HG03565 (cell line): ENCODE results near the gene SBF2.

Experiments
- ATAC-seq: cut with Tn5 transposase; IDR thresholded peaks from one replicate; pipeline ENCODE4 v1.9.1; 2021; ENCODE audit warnings: mild to moderate bottlenecking, moderate library complexity; ENCODE audit not compliant: unreplicated experiment

SBF2 gene

GRCh38 chr11:9789910-9790309, 504.1 kb downstream of the SBF2 start:
- ATAC-seq, result no peak

- ATAC-seq, result no peak
These were observed 506.0 kb downstream of the SBF2 start for GRCh38 chr11:9787981-9788521.

- no peak for ATAC-seq
These were observed 506.8 kb downstream of the SBF2 start for GRCh38 chr11:9787260-9787659.

DNA sequence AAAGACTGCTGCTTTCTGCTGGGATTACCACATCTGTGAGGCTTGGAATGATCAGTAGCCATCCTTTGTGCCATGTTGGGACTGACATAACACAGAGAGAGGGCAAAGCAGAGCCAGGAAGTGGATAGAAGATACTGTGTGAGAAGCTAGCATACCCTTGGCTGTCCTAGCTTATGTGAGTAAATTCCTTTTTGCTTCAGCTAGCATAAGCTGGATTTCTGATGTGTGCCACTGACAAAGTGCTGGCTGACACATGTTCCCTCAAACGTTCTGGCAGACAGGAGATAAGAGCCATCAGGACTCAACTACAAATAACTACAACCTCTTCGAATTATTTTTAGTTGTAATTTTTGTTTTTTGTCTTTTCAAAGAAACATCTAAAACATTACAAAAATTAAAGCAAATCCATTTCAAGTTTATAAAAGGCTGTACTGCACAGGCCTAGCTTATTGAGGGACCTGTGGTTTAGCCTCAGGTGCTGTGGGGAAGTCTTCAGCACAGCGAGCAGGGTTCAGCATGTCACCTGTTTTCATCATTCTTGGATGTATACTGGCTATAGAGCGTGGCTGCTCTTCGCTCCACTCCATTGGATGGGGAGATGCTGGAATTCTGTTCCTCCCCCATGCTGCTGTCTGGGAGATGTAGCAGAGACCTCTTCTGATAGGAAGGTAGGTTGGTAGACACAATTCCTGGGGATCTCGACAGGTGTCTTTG, 509.3 kb downstream of the SBF2 start:
- ATAC-seq, result no peak

- no peak for ATAC-seq
These were observed 510.0 kb downstream of the SBF2 start for GRCh38 chr11:9783986-9784385.

GRCh38 chr11:9780929-9781328, 513.1 kb downstream of the SBF2 start:
- ATAC-seq, result no peak

DNA sequence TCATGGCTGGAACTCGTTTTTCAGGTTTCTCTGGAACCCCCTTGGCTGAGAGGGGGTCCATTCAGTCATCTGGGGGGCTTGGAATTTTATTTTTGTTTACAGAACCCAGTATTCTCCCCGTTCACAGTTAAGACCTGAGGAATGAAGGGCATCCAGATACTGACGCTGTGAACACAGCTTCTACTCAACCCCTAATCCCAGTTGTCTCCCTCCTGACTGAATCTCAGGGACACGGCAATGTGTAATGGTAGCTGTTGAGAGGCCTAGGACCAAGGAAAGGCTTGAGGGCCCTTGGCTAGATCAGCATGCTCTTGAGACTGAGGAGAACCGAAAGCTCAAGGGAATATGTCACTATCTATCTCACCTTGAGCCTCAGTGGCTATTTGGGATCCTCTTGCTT, 516.5 kb downstream of the SBF2 start:
- no peak for ATAC-seq

DNA sequence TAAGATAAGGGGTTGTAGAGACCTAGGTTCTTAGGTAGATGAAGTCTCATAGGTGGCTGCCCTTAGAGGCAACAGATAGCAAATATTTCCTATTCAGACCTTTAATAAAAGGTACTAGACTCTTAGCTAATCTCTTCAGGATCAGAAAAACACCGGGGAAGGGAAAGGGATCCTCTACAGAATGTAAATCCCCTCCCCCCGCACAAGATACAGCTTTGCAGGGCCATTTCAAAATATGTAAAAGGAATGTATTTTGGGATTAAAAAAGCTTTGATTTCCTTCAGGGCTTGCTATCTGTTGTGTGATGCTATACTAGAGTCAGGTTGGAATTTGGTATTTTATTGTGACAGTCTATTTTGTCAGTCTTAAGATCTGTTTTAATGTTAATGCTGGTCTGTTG, 517.0 kb downstream of the SBF2 start:
- ATAC-seq, result no peak

GRCh38 chr11:9776203-9776602, 517.8 kb downstream of the SBF2 start:
- no peak for ATAC-seq

GRCh38 chr11:9775398-9775779, 518.6 kb downstream of the SBF2 start:
- no peak for ATAC-seq

GRCh38 chr11:9774591-9775397, 519.2 kb downstream of the SBF2 start:
- no peak for ATAC-seq

GRCh38 chr11:9774109-9774508, 519.9 kb downstream of the SBF2 start:
- ATAC-seq, result no peak

DNA sequence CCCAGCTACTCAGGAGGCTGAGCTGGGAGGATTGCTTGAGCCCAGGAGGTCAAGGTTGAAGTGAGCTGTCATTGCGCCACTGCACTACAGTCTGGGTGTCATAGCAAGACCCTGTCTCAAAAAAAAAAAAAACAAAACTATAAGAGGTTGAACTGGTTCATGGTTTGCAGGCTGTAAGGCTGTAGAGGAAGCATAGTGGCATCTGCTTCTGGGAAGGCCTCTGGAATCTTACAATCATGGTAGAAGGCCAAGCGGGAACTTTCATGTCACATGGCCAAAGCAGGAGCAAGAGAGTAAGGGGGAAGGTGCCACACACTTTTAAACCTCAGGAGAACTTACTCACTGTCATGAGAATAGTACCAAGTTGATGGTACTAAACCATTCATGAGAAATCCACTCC, 520.5 kb downstream of the SBF2 start:
- ATAC-seq, result no peak

- ATAC-seq, result no peak
These were observed 521.8 kb downstream of the SBF2 start for GRCh38 chr11:9772218-9772617.

GRCh38 chr11:9771071-9771511, 522.9 kb downstream of the SBF2 start:
- ATAC-seq, result no peak

GRCh38 chr11:9769621-9770020, 524.4 kb downstream of the SBF2 start:
- no peak for ATAC-seq

DNA sequence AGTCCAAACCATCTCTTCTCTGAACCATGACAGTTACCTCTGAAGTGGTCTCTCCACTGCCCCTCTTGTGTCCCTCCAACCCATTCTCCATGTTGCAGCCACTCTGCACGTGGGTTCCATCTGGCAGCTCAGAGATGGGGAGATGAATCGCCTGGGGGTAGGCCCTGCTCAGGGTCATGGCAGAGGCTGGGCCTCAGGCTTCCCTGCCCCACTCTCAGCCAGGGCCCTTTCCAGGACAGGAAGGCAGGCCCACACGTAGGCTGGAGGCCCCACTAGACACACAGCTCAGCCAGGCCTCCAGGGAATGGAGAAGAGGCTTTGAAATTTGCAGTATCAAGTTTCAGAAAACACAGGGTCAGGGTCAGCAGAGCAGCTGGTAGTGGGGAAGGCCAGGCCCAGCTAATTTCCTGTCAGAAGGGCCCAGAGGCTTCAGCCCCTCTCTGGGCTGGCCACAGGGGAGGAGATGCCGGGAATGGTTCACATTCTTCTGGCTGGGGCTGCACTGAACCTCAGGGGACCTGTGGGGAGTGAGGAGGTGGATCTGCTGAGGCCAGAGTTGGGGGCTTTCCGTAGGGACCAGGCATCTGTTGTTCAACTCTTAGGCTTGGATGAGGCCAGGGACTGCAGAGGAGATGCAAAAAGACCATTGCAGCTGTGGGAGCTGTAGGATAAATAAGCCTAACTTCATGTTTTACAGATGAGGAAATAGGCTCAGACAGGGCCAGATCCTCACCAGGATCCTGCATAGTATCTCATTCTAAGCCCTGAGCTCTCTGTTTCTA, 528.5 kb downstream of the SBF2 start:
- no peak for ATAC-seq

DNA sequence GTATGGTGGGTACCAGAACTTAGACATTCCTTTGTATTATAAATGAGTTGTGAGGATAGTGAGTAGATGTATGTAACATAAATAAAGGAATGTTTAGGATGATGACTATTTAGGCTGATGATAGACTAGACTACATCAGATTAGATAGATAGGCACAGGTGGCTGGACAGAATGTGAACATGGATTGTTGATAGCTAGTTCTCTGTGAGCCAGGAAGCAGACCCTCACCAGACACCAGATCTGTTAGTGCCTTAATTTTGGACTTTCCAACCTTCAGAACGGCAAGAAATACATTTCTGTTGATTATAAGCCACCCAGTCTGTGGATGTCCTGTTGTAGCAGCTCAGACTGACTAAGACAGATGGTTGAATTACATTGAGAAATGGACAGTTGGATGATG, 530.7 kb downstream of the SBF2 start:
- no peak for ATAC-seq

DNA sequence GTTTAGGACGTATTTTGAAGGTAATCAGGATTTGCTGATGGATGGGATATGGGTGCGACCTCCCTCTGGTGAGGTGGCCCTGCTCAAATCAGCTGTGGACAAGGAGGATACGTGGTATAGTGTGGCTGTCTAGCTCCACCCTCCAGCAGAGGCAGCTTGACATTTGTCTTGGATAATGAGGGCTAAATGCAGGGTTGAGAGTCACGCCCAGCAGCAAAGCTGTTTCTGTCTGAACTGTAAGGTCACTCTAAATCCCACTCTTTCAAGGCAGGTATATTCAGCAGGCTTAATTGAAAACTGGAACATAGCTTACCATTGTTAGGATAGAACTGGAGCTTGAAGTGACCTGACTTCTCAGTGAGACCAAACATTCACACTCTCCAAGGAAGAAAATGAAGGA, 531.5 kb downstream of the SBF2 start:
- ATAC-seq, result no peak

DNA sequence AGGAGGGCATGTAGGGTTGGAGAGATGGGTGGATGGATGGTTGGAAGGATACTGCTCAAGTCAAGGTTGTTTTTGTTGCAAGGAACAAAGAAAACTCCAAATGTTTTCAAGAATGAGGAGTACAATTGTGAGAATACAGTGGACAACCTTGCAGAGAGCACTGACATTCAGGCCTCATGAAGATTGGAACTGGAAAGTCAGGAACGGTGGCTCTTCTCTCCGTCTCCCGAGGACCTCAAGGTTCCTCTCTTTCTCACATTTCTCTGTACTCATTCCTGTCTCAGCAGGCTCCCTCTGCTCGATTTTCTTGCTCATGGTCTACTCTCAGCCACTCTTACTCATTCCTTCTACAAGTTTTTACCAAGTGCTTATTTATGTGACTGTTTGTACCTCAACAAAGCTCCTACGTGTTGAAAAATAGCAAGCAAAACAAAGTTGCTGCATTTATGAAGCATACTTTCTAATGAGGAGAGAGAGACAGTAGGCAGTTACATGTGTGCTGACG, 532.5 kb downstream of the SBF2 start:
- ATAC-seq, result no peak

GRCh38 chr11:9760193-9760575, 533.8 kb downstream of the SBF2 start:
- ATAC-seq, result no peak
